ENCODE measurements around the gene RNF144A. TPM values are rescaled to one million over a fixed set of nuclear protein-coding genes. Genes with fewer than 3 reads are reported as not detected.

The RNF144A gene
- total RNA-seq, 1 experiment from 2014 or later: 10.6 TPM

DNA sequence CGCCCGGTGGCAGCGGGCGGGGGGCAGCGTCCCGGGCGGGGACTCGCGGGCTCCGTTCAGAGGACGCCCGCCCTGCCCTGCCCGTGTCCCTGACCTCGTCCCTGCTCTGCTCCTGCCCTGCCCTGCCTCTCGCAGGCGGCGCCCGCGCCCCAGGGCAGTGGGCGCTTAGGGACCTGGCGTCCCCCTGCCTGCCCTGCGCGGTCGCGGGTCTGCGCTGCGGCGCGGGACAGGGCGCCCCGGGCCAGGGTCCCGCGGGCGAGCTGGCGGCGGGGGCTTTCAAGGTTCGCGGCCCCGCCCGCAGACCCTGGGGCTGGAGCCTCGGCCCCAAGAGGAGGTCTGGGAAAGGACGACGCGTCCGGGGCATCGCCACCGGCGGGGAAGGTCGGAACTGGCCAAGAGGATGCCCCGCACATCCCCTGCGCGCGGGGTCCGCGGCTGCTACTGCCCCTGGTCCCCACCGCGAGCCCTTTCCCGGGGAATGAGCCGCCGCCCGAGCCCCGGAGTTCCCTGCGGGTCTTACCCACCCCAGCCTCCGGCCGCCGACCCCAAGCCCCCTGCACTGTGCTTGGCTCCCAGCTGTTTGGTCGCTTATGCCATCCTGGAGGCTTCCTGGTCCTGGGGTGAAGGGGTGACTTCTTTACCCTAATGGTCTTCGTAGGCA is 679 bp downstream of the RNF144A start:
- Histone ChIP-seq H4K91ac (ENCODE audit: insufficient read length, low read depth, low read length) (no peak overlapping the region), H2BK20ac (ENCODE audit: low read depth, low read length, poor library complexity, severe bottlenecking) (no peak overlapping the region), H4K5ac (ENCODE audit: insufficient read length, low read depth, low read length) (no peak overlapping the region), H3K23me2 (ENCODE audit: insufficient read length, low read depth, low read length, poor library complexity, severe bottlenecking) (peaks cover 10% of the 10 kb centered on the region), H2BK12ac (ENCODE audit: insufficient read length, low read depth, low read length) (no peak overlapping the region), H3K23ac (ENCODE audit: insufficient read length, low read depth, low read length) (no peak overlapping the region), H2AFZ (ENCODE audit: low read length) (no peak overlapping the region), H3K79me2 (ENCODE audit: insufficient read depth, low read length) (no peaks in the 10 kb centered on the region), H3T11ph (ENCODE audit: low read length) (no peak overlapping the region), H4K20me1 (ENCODE audit: control insufficient read depth, insufficient read depth, insufficient read length) (no peaks in the 10 kb centered on the region), H3K9me3 (ENCODE audit: control insufficient read depth, low read depth, low read length) (no peaks in the 10 kb centered on the region), H3K4ac (ENCODE audit: low read depth, low read length) (no peak overlapping the region), H2BK5ac (ENCODE audit: insufficient read length, low read length) (no peak overlapping the region), H3K9ac (ENCODE audit: extremely low read depth, insufficient read length, low read length) (no peak overlapping the region), H4K8ac (replicated peaks; ENCODE audit: insufficient read length, low read depth, low read length) (no peak overlapping the region), H3K27ac (ENCODE audit: insufficient read length, low read depth, low read length) (no peak overlapping the region), H3K27me3 (ENCODE audit: insufficient read depth, low read length) (no peaks in the 10 kb centered on the region), H2BK120ac (ENCODE audit: low read depth, low read length, poor library complexity, severe bottlenecking) (no peak overlapping the region), H3K14ac (ENCODE audit: insufficient read depth, low read length) (peak overlapping the region; percentile 80; the same call in 1 of the 2 replicates), H3K79me1 (ENCODE audit: insufficient read depth, low read depth, low read length, poor library complexity, severe bottlenecking) (no peaks in the 10 kb centered on the region), H3K18ac (ENCODE audit: insufficient read length, low read depth, low read length) (no peak overlapping the region), H3K4me1 (ENCODE audit: insufficient read depth, low read length) (0 out of 2 replicates have a peak, but pooled peaks cover 3% of the 10 kb centered on the region), H3K56ac (ENCODE audit: insufficient read length, low read depth, low read length) (no peak overlapping the region), H2AK5ac (ENCODE audit: insufficient read length, low read length) (no peak overlapping the region), H2BK15ac (ENCODE audit: low read depth, low read length) (no peak overlapping the region), H3K4me2 (ENCODE audit: insufficient read depth, insufficient read length, low read length) (peak overlapping the region; percentile 43)
- no peak for TF ChIP-seq CTCF (conservative IDR thresholded peaks at IDR 0.05)
- peak overlapping the region; percentile 58 to 78 for H3K4me3 Mint-ChIP-seq
- no peaks in the 10 kb centered on the region; a peak in 1 of 5 replicates for H3K9me3 Mint-ChIP-seq
- H3K27ac Mint-ChIP-seq: no peak overlapping the region
- peaks cover 19% of the 10 kb centered on the region for H3K27me3 Mint-ChIP-seq (ENCODE audit: low read depth)
- peaks cover 0 to 6% (median 3%) of the 10 kb centered on the region in 3 experiments; a peak in 2 of 7 replicates for H3K36me3 Mint-ChIP-seq (ENCODE audit: insufficient read depth in 1 of 3, low read depth in 3 of 3)
- WGBS (ENCODE audit: extremely low coverage, insufficient read length, low lambda C conversion rate): no CpG with 5 or more reads among the region's 68 CpGs
- peak; percentile 47 for DNase-seq
- H3K4me1 Mint-ChIP-seq: peaks cover 30 to 45% of the 10 kb centered on the region in 2 experiments

All from H9 (cell line).